Stimulated activated CD8-positive, alpha-beta memory T cell treated with anti-CD3 and anti-CD28 coated beads, Interleukin-12 subunit alpha, Interleukin-12 subunit beta, amount 100 ng/mL, for 24 hours (primary cell): ENCODE measurements around the gene PPM1H.
"Not testable (repeated sequence)": the region's sequence is repeated elsewhere in the genome, so short reads cannot be mapped to it uniquely, and the experiment has no call there.

ENCODE experiments used
- DNase-seq: peaks from one replicate; pipeline ENCODE4 v3.0.0-alpha.2; 2020; ENCODE audit errors: extremely low read depth

The PPM1H gene

GRCh38 chr12:62732861-62733427 is 202.0 kb downstream of the PPM1H start:
- DNase-seq = no peak

GRCh38 chr12:62731055-62731820 is 203.7 kb downstream of the PPM1H start:
- no peak for DNase-seq

GRCh38 chr12:62730649-62731048 is 204.3 kb downstream of the PPM1H start:
- DNase-seq = no peak

DNA sequence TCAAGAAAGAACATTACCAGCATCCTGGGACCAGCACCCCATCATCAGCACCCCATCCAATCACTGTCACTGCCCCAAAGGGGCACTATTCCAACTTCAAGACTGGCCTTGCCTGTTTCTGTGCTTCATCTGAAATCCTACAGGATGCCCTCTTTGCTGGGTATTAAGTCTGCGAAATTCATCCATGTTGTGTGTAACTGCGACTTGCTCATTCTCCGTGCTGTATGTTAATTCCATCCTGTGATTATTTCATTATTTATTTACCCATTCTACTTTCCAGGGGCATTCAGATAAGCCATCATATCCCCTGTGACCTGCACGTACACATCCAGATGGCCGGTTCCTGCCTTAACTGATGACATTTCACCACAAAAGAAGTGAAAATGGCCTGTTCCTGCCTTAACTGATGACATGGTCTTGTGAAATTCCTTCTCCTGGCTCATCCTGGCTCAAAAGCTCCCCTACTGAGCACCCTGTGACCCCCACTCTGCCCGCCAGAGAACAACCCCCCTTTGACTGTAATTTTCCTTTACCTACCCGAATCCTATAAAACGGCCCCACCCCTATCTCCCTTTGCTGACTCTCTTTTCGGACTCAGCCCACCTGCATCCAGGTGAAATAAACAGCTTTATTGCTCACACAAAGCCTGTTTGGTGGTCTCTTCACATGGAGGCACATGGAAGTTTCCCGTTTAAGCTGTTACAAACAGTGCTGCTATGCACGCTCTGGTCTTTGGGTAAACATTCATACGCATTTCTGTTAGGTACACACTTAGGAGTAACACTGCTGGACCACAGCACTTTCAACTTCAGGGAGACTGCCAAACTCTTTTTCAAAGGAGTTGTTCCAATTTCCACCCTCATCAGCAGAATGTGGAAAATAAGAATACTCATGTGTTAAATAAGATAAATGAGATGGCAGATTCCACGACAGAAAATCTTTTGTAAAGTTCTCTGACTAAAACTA is 205.1 kb downstream of the PPM1H start:
- DNase-seq = not testable (repeated sequence)

DNA sequence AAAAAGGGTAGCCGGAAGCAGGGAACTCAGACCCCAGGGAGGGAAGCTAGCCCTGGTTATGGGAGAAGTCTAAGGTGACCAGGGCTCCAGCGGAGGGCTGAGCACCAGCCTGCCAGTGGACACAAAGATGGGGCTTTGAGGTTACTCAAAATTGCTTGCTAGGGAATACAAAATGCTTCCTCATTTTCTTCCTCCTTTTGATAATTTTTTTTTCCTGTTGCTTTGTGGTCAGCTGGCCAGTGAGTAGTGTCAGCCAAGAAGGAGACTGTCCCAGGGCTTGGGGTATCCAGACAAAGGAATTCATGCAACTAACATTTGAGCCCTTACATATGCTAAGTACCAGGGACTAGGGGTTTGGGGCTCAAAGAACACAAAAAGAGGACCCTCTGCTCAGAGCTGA is 206.2 kb downstream of the PPM1H start:
- no peak for DNase-seq

- no peak for DNase-seq
Observed at GRCh38 chr12:62726471-62726980, 208.4 kb downstream of the PPM1H start.

- no peak for DNase-seq
Observed at GRCh38 chr12:62725781-62726180, 209.2 kb downstream of the PPM1H start.

GRCh38 chr12:62724947-62725451 is 210.0 kb downstream of the PPM1H start:
- no peak for DNase-seq

DNA sequence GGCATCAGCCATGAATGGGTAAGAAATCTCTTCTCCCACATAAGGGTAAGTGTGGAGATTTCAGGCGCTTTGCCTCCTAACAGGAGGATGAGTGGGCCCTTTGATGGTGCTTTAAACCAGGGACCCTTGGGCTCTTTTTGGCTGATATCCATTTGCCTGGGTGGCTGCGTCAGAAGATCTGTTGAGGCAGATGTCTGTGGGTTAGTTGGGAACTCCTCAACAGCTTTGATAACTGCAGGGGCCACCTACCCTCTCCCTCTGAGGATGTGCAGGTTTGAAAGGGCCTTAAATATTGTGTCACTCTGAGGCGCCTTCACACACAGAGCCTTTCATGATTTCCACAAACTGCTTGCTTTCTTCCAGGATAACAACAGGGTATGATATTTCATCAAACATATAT is 210.7 kb downstream of the PPM1H start:
- no peak for DNase-seq

DNA sequence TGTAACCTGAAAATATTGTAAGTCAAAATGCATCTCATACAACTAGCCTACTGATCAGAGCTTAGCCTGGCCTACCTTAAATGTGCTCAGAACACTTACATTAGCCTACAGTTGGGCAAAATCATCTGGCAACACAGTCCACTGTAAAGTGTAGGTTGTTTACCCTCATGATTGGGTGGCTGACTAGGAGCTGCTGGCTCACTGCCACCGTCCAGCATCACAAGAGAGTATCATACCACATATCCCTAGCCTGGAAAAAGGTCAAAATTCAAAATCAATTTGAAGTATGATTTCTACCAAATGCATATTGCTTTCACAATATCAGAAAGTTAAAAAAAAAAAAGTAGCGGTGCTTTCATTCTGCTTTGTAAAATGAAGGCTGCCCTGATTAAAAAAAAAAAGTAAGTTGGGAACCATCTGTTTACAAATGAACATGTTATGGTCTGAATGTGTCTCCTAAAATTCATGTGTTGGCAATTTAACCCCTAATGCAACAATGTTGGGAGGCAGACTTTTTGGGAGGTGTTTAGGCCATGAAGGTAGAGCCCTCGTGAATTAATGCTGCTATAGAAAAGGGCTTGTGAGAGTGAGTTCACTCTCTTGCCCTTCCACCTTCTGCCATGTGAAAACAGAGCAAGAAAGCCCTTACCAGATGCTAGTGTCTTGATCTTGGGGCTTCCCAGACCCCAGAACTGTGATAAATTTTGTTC is 211.8 kb downstream of the PPM1H start:
- DNase-seq = no peak

GRCh38 chr12:62720661-62721330 is 214.2 kb downstream of the PPM1H start:
- no peak for DNase-seq

- no peak for DNase-seq
Observed at GRCh38 chr12:62720025-62720424, 214.9 kb downstream of the PPM1H start.

- no peak for DNase-seq
Observed at GRCh38 chr12:62718762-62719426, 216.1 kb downstream of the PPM1H start.

GRCh38 chr12:62717643-62718042 is 217.3 kb downstream of the PPM1H start:
- no peak for DNase-seq

- DNase-seq = no peak
Observed at GRCh38 chr12:62716866-62717525, 218.0 kb downstream of the PPM1H start.

DNA sequence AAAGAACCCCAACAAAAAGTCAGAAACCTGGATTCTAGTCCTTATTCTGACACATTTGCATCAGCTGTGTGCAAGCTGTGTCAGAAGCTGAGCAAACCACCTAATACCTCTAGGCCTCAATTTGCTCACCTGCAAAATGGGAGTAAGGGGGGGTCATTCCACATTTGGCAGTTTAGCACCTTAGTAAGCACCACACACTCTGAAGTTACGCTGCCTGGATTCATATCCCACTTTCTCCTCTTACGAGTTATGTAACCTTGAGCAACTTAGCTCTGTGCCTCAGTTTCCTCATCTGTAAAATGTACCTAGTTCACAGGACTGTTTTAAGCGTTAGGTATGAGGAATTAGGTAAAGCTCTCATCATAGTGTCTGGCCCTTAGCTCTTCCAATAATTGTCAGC is 218.9 kb downstream of the PPM1H start:
- DNase-seq = no peak

GRCh38 chr12:62714774-62715721 is 219.9 kb downstream of the PPM1H start:
- no peak for DNase-seq

- DNase-seq = no peak
Observed at GRCh38 chr12:62714181-62714773, 220.7 kb downstream of the PPM1H start.
